GM19025 (cell line): ENCODE measurements around the gene GTPBP4.

Experiments
- ATAC-seq: cut with Tn5 transposase; IDR thresholded peaks from one replicate; pipeline ENCODE4 v1.9.1; 2021; ENCODE audit warnings: mild to moderate bottlenecking, low read depth, moderate library complexity; ENCODE audit not compliant: unreplicated experiment

The GTPBP4 gene

DNA sequence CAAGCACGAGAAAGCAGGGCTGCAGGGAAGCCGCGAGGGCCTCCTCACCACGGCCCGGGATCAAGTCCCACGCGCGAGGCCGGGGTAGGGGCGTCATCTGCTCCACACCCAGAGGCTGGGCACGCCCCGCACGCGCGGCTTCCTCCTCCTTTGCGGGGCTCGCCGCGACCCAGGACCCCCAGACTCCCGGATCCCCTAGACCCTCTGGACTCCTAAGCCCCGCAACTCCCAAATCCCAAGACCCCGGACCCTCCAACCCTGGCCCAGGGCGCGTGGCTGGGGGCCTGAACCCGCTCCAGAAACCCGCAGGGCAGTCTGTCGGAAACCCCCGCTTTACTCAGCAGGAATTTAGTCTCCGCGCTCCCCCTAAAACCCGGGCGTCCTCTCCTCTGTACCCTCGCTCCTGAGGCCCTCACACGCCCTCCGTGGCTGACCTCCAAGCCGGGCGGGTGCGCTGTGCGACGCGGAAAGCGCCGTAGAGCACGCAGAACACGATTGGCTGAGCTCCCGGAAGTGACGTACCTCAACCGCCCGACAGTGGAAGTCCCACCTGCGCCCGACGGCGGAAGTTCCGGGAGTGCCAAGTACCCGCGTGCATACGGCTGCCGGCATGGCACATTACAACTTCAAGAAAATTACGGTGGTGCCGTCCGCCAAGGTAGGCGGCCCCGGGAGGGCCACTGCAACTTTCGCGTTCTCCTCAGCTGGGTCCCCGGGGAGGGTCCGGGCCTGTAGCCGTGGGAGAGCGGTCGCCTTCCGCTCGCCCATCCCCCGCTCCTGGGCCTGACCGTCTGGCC is at the start of gene GTPBP4:
GTPBP4 (plus strand) TSS at position 565 of the 797 bp plus-strand sequence; CDS start at position 611, 46 bp downstream.
- ATAC-seq, result peak; percentile 93

DNA sequence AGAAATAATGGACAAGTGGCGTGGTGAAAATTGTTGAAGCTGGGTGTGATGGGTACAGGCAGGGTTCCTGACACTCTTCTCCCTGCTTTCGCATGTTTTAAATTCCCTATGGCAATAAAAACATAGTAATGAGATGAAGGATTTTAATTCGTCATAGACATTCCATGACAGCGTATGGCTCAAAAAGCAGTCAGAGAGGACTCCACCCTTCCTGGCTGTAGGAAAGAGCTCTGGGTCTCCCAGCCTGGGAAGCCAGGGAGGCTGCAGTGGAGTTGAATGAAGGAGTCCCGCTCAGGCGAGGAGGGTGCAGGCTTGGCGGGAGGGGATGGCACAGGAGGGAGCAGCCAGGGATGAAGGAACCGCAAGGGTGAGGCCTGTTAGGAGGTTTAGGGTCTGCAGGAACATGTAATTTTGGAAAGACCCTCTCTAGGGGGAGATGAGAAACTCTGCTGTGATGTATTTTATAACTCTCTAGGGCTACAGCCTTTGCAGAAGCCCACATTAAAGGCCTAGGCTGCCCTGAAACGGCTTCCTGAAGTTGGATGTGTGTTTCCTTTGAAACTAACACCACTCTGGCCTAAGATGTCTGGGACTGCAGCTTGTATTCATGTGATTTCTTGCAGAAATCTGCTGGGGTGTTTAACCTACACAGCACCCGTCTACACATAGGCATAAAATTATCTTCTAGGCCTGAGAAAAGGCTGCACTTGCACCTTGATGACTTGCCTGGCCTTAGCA is 49.1 kb upstream of the GTPBP4 start:
- ATAC-seq, result no peak

DNA sequence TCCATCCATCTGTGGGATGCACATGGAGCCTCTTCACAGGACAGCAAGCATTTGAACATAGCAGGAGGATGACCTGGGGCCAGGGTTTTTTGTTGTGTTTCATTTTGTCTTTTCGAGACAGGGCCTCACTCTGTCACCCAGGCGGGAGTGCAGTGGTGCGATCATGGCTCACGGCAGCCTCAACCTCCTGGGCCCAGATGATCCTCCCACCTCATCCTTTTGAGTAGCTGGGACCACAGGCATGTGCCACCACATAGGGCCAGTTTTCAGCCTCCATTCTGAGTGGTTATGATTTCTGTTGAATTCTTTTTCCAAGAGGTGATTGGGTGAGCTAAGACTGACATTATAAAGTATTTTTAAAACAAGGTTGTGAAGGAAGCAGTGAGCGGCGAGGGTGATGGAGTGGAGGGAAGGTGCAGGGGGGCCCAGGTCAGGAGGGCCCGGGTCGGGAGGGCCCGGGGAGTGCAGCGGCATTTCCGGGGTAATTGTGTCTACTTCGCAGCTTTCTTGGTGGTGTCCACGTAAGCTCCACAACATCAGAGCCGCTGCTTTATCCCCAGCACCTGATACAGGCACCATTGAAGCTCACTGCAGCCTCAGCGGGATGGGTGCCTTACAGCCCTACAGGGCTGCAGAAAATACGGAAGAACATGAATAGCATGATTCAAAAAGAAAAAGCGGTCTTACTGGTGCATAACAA is 44.8 kb upstream of the GTPBP4 start:
- ATAC-seq, result no peak

DNA sequence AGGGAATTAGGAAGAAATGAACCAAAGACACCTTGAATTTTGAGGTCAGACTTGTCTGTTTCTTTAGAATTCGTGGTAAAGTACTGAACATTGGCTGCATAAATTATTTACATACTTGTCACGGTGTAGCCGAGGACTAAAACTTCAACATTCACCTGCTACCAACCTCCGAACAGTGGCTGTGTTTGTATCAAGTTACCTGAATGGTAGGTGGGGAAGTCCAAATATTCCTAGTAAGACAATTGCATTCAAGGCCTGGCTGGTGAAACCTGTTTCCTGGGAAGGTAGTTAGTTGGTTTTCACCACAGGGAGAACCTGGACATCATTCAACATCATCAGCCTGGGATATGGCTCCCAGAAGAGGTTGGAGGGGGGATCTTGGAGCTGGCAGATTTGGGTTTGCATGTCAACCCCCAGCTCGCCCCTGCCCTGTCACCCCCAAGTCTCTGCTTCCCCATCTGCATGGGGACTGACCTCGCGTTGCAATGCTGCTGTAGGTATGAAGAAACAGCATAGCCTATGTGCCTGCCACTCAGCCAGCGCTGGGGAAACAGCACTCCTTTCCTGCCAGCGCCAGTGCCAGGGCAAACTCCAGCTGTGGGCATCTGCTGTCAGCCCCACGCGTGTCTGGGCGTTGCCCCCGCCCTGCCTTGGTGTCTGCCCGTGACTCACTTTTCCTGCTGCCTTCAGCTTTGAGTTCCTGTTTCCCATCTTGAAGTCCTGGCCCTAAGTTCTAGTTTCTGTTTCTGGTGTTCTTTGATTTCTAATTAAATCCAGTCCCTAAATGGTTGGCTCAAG is 44.0 kb upstream of the GTPBP4 start:
- no peak for ATAC-seq

DNA sequence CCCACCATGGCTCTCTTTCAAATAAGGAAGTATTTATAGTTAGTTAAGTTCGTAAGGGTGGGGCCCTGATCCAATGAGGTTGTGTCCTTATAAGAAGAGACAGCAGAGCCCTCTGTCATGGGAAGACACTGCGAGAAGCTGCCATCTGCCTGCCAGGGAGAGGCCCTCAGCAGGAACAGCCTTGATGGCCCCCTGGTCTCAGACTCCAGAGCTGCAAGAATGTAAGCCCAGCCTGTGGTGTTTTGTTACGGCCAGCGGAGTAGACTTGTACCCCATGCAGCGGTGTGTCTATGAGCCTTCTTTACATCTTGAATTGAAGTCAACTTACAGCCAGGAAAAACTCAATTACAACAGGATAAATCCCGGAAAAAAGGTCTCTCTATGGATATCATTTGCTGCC is 42.5 kb upstream of the GTPBP4 start:
- ATAC-seq, result no peak

DNA sequence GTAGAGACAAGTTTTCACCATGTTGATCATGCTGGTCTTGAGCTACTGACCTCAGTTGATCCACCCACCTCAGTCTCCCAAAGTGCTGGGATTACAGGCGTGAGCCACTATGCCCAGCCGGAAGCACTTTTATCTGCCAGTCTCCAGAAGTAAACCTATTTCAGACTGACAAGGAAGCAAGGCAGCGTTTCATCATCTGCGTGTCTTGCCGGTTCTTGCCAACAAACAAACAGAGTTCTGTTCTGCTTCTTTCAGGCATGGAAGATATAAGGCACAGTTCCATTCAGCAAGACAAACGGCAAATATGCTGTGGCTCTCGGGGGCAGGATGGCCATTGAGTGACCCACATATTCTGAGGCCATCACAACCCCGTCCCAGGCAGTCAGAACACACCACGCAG is 41.2 kb upstream of the GTPBP4 start:
- ATAC-seq, result no peak

DNA sequence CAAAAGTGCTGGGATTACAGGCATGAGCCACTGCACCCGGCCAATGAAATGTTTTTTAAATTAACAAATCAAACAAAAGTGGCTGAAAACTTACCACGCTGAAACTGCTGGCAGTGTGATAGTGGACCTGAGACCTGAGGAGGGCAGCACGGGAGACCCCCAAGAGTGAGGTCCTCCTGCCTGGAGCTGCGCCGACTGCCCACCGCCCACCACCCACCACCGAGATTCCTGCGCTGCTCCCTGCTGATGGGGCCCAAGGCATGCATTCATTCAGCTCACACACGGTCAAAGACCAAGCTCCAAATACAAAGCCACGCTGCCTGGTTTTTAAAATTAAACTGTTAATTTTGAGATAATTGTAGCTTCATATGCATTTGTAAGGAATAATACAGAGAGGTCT is 40.4 kb upstream of the GTPBP4 start:
- ATAC-seq, result no peak

DNA sequence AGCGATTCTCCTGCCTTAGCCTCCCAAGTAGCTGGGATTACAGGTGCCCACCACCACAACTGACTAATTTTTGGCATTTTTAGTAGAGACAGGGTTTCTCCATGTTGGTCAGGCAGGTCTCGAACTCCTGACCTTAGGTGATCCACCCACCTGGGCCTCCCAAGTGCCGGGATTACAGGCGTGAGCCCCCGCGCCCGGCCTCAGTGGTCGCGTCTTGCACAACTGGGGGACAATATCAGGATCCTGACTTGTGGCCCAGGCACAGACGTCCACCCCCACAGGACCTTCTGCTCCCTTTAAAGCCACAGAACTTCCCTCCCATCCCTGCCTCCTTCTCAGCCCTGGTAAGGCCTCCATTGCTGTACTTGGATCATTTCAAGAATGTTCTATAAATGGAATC is 39.9 kb upstream of the GTPBP4 start:
- ATAC-seq, result no peak

DNA sequence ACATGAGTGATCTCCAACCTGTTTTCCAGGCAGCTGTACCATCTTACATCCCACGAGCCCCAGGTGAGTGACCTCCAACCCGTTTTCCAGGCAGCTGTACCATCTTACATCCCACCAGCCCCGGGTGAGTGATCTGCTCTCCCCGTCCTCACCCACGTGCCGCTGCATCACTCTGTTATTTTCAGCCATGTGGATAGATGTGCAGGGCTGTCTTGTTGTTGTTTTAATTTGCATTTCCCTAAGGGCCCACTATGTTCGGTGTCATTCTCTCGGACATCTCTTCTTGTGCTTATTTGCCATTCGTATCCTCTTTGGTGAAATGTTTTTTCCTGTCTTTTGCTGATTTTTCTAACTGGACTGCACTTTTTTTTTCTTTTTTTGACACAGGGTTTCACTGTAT is 38.8 kb upstream of the GTPBP4 start:
- no peak for ATAC-seq

DNA sequence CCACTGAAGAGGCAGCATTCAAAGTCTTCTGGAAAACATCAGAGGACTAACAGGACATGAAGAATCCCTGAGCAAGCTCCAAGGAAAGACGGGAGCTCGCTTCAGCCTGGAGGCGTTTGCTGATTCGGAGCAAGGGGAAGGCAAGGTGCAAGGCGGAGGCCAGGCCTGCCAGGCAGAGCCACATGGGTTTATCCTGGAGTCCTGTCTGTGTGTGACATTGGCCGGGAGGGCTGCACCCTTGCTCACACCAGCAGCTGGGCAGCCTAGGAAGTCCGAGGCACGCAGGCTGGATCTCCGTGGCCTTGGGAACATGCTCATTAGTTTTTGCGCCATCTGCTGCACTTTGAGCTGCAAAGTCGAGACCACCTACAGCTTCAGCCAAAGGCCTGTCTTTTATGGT is 34.4 kb upstream of the GTPBP4 start:
- no peak for ATAC-seq

DNA sequence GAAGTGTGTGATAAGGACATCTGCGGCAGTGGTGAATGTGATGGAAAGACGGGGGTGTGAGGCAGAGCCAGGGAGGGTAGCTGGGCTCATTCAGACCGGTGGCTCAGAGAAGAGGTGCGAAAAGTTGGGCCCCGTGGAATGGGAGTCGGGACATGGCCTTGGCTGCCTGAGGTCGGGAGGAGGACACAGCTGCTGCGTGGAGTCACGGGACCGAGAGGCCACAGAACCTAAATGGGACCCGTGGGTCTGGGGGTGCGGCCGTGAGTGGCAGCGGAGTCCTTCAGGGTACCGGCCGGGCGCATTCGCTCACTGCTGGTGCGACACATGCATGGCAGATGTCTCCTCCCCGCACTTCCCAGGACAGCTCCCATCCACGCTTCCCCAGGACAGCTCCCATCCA is 33.8 kb upstream of the GTPBP4 start:
- no peak for ATAC-seq

DNA sequence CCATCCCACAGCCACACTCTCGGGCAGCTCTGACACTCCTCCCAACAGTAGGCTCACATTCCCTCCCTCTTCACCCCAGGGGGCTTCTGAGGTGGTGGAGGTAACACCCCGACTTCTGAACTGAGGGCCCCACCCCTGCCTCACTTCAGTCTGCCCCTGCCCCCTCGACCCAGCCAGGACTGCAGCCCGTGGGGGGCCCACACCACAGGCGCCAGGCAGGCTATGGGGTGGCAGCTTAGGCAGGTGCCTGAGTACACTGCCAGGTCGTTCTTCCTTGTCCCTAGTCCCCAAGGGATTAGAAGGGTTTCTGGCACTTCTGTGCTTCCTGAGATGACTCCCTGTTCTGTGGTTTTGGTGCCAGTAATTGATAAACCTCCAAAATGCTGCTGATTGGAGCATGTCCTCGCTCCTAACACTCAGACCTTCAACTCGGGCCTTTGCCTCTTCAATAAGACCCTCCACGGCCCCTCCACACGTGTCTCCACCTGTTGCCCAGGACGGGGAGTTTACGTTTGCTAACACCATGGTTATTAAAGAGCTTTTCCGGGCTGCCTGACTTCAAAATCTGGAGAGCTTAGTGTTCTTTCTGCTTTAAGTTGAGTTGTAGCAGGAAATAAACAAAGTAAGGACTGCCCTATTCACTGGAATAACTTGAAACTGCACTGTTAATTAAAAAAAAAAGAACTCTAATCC is 33.0 kb upstream of the GTPBP4 start:
- no peak for ATAC-seq

DNA sequence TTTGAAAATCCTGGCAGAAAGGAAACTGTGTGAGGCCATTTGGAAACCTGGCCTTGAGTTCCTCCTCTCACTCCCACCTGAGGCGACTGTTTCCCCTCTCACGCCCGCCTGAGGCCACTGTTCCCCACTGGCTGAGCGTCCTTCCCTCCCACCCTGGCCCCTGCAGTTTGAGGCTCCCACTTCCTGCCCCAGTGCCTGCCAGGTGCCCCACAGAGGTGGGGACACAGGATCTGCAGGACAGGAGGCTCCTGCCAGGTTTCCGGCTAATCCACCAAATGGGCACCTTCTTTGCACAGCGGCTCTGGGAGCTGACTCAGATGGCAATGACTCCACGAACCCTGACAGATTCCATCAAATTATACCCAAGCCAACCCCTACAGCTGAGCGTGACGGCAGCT is 32.4 kb upstream of the GTPBP4 start:
- no peak for ATAC-seq

DNA sequence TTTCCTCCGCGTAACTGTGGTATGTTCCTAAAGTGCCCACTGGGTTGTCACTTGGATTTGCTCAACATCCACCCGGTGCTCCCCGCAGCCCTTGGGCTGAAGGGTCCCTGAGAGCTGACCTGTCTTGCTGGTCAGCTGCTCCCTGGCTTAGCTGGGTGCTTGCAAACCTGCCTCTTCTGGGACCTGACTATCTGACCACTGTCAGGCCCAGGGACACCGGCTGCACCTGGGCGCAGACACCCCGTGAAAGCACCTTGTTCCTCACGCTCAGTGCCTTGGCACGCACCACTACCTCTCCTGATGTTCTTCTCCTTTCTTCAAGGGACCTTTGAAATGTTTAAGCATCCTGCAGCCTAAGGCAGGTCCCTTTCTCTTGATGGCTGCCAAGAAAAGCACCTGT is 30.1 kb upstream of the GTPBP4 start:
- no peak for ATAC-seq

DNA sequence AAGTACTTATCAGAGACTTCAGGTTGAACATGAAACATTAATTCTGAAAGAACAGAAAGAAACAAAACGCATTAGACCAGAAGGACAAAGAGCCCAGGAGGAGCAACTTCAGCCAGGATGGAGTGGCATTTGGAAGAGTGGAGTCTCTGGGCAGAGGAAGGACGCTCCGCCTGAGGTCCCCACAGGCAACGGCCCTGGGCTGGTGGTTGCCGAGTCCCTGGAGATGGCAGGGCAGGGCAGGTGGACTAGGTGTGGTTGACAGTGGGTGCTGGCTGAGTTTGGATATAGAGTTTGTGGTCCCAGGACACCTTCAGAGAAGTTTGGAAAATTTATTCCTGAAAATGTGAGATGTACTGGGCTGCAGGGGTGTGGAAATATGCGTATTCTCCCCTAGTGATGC is 29.4 kb upstream of the GTPBP4 start:
- ATAC-seq, result no peak

DNA sequence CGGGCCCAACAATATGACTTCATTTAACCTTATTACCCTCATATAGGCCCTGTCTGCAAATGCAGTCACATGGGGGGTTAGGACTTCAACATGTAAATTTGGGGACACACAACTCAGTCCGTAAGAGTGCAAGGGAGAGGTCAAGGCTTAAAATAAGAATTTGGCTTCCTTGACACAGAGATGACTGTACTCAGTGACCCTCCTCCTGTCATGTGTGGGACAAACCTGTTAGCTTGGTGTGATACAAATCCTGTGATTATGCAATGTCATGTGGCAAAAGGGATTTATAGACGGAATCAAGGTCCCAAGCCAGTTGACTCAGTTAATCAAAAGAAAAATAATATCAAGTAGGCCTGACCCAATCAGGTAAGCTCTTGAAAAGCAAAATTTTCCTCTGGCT is 25.9 kb upstream of the GTPBP4 start:
- no peak for ATAC-seq

DNA sequence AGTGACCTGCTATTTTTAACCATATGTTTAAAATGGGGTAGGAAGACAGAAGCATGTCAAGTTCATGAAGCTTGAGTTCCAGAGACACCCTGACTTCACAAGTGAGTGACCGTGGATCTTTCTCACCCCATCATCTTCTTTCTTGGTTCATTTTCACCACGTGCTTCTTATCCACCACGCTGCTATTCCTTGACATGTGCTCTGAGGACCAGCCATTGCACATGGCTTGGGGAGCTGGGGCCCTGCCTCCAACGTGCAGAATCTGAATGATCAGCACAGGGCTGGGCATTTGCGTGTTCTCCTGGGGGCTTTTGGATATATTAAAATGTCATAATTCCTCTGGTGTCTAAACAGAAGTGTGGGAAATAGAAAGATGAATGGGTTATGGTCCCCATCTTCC is 25.0 kb upstream of the GTPBP4 start:
- ATAC-seq, result no peak

DNA sequence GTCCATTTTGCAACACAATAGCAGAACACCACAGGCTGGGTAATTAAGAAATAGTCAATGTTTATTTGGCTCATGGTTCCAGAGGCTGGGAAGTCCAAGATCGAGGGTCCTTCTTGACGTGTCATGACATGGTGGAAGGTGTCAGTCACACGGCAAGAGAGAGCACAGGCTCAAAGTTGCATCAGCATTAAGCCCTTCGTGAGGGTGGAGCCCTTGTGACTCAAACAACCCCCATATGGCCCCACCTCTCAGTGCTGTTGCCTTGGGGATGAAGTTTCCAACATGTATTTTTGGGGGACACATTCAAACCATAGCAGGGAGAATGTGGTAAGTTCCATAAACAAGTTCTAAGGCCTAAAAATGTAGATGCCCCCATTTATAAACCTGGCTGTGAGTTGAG is 24.6 kb upstream of the GTPBP4 start:
- no peak for ATAC-seq

DNA sequence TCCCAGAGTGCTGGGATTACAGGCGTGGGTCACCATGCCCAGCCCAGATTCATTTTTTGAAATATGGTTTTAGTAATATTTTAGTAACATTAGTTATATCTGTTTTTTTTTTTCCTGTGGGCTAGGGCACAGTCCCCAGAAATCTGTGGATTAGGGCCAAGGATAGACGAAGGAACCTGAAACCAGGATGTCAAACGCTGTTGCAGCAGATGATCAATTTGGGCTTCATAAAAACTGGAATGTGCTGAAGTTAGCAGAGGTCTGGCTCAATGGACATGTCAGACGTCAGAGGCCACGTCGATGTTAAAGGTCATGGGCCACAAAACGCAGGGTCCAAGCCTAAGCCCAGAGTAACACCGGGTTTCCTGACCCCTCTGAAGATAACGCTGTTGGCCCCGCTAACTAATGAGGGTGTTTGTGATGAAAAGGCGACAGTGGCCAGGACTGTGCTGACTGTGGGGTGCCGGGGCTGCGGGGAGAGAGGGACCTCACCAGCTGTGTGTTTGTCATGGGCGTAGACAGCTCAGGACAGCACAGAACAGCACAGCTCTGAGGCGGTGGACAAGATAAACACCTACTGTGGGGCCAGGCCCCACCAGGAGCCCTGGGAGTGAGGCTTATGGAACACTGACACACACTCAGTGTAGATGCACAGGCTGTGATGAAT is 23.8 kb upstream of the GTPBP4 start:
- ATAC-seq, result no peak

DNA sequence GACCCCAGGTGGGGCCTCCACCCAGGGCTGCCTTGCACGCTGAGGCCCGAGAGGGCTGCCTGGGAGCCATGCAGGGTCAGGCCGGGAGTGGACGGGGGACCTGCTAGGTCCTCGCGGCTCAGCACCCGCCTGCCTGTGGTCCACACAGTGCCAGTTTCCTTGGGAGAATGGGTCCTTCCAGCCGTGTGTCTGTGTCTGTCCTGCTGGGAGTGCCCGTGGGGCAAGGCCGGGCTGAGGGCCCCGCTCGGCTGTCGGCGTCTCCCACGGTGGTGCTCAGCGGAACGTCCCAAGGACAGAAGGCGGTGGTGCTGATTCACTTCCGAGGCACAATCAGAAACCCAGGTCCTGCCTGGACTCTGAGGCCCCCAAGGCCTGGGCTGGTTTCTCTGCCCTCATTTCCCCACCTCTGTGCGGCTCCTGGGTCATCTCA is 23.2 kb upstream of the GTPBP4 start:
- no peak for ATAC-seq
